HEK293T (cell line): Measurements from ENCODE around the gene PRAME.

Experiments
- ARNT ChIP-seq: fragments of 450-650 bp; IDR thresholded peaks from 2 replicates; pipeline ENCODE4 v1.6.1; 2017; ENCODE audit warnings: mild to moderate bottlenecking
- BHLHE40 ChIP-seq: fragments of 450-650 bp; IDR thresholded peaks from 2 replicates; pipeline ENCODE4 v1.6.1; 2016; ENCODE audit warnings: mild to moderate bottlenecking, moderate library complexity, borderline replicate concordance
- ELF4 ChIP-seq: fragments of 450-650 bp; IDR thresholded peaks from 2 replicates; pipeline ENCODE4 v1.6.1; 2017; ENCODE audit warnings: antibody characterized with exemption
- FOXA1 ChIP-seq: fragments of 450-650 bp; IDR thresholded peaks from 2 replicates; pipeline ENCODE4 v1.6.1; 2016; ENCODE audit warnings: mild to moderate bottlenecking
- FOXK2 ChIP-seq: fragments of 450-650 bp; IDR thresholded peaks from 2 replicates; pipeline ENCODE4 v1.6.1; 2016; ENCODE audit warnings: mild to moderate bottlenecking
- FOXM1 ChIP-seq: fragments of 450-650 bp; IDR thresholded peaks from 2 replicates; pipeline ENCODE4 v1.6.1; 2017; ENCODE audit warnings: mild to moderate bottlenecking, borderline replicate concordance
- HDGF ChIP-seq: fragments of 450-650 bp; IDR thresholded peaks from 2 replicates; pipeline ENCODE4 v1.6.1; 2017; ENCODE audit warnings: antibody characterized with exemption, borderline replicate concordance
- L3MBTL2 ChIP-seq: fragments of 450-650 bp; conservative IDR thresholded peaks from 2 replicates; pipeline ENCODE4 v1.6.1; 2016; ENCODE audit warnings: mild to moderate bottlenecking
- NFRKB ChIP-seq: fragments of 450-650 bp; IDR thresholded peaks from 2 replicates; pipeline ENCODE4 v1.6.1; 2016; ENCODE audit warnings: mild to moderate bottlenecking, moderate library complexity
- SP1 ChIP-seq: fragments of 450-650 bp; IDR thresholded peaks from 2 replicates; pipeline ENCODE4 v1.6.1; 2017
- SUZ12 ChIP-seq: fragments of 450-650 bp; IDR thresholded peaks from 2 replicates; pipeline ENCODE4 v1.6.1; 2016; ENCODE audit warnings: mild to moderate bottlenecking

GRCh38 chr22:22558071-22558971, 744 bp downstream of the PRAME start:
- TF ChIP-seq FOXA1: no peak
- no peak for TF ChIP-seq SP1
- TF ChIP-seq SUZ12: no peak
- no peak for TF ChIP-seq BHLHE40
- no peak for TF ChIP-seq NFRKB
- TF ChIP-seq FOXM1: no peak
- TF ChIP-seq L3MBTL2: no peak
- no peak for TF ChIP-seq HDGF
- no peak for TF ChIP-seq ELF4
- no peak for TF ChIP-seq FOXK2
- TF ChIP-seq ARNT: no peak
